Measurements from ENCODE around the gene TCF15.

TCF15 gene

GRCh38 chr20:647479-648019 lies 37.4 kb upstream of the TCF15 start:
- Histone ChIP-seq H4K20me1 (ENCODE audit: insufficient read depth, low read length) (peaks cover 13% of the 10 kb centered on the region; the same call in 1 of the 2 replicates), H3K4me2 (ENCODE audit: low read length) (no peak overlapping the region), H3K9ac (ENCODE audit: low read length) (no peak overlapping the region), H3K9me3 (ENCODE audit: insufficient read depth, low read length) (no peaks in the 10 kb centered on the region), H3K27ac (ENCODE audit: low read length) (no peak overlapping the region), H3K27me3 (ENCODE audit: low read depth, low read length) (no peaks in the 10 kb centered on the region), H3K79me2 (ENCODE audit: low read length) (peaks cover 37% of the 10 kb centered on the region), H3K36me3 (replicated peaks; ENCODE audit: low read depth, low read length) (peaks cover 44% of the 10 kb centered on the region), H2AFZ (ENCODE audit: low read depth, low read length) (no peak overlapping the region), H3K4me3 (ENCODE audit: low read length) (no peak overlapping the region), H3K4me1 (ENCODE audit: low read length) (peaks cover 12% of the 10 kb centered on the region; the same call in 1 of the 2 replicates)
- no peak for TF ChIP-seq CTCF (IDR thresholded peaks at IDR 0.05; ENCODE audit: low read depth, low read length)
- TF ChIP-seq EZH2phosphoT487 (IDR thresholded peaks at IDR 0.05; ENCODE audit: low read depth): no peak

GRCh38 chr20:646868-647233 lies 36.7 kb upstream of the TCF15 start:
- no peak overlapping the region for H3K4me3 ChIP-seq (ENCODE audit: low read length)
- H3K4me1 ChIP-seq (ENCODE audit: low read length): peaks cover 7% of the 10 kb centered on the region; the same call in 1 of the 2 replicates
- no peak overlapping the region for H2AFZ ChIP-seq (ENCODE audit: low read depth, low read length)
- H3K27me3 ChIP-seq (ENCODE audit: low read depth, low read length): no peaks in the 10 kb centered on the region
- no peak overlapping the region for H3K4me2 ChIP-seq (ENCODE audit: low read length)
- H3K27ac ChIP-seq (ENCODE audit: low read length): no peak overlapping the region
- TF ChIP-seq EZH2phosphoT487 (IDR thresholded peaks at IDR 0.05; ENCODE audit: low read depth) (no peak), CTCF (IDR thresholded peaks at IDR 0.05; ENCODE audit: low read depth, low read length) (no peak)
- peaks cover 30% of the 10 kb centered on the region for H3K79me2 ChIP-seq (ENCODE audit: low read length)
- no peaks in the 10 kb centered on the region for H3K9me3 ChIP-seq (ENCODE audit: insufficient read depth, low read length)
- peaks cover 44% of the 10 kb centered on the region for H3K36me3 ChIP-seq (replicated peaks; ENCODE audit: low read depth, low read length)
- no peak overlapping the region for H3K9ac ChIP-seq (ENCODE audit: low read length)
- peaks cover 13% of the 10 kb centered on the region; the same call in 1 of the 2 replicates for H4K20me1 ChIP-seq (ENCODE audit: insufficient read depth, low read length)

GRCh38 chr20:646107-646867 lies 36.2 kb upstream of the TCF15 start:
- Histone ChIP-seq H3K4me1 (ENCODE audit: low read length) (peaks cover 4% of the 10 kb centered on the region; the same call in 1 of the 2 replicates), H2AFZ (ENCODE audit: low read depth, low read length) (no peak overlapping the region), H3K36me3 (replicated peaks; ENCODE audit: low read depth, low read length) (peaks cover 44% of the 10 kb centered on the region), H3K4me3 (ENCODE audit: low read length) (no peak overlapping the region), H3K9me3 (ENCODE audit: insufficient read depth, low read length) (no peaks in the 10 kb centered on the region), H4K20me1 (ENCODE audit: insufficient read depth, low read length) (peaks cover 13% of the 10 kb centered on the region; the same call in 1 of the 2 replicates), H3K27ac (ENCODE audit: low read length) (no peak overlapping the region), H3K9ac (ENCODE audit: low read length) (no peak overlapping the region), H3K27me3 (ENCODE audit: low read depth, low read length) (no peaks in the 10 kb centered on the region), H3K79me2 (ENCODE audit: low read length) (peaks cover 24% of the 10 kb centered on the region), H3K4me2 (ENCODE audit: low read length) (no peak overlapping the region)
- no peak for TF ChIP-seq EZH2phosphoT487 (IDR thresholded peaks at IDR 0.05; ENCODE audit: low read depth)
- no peak for TF ChIP-seq CTCF (IDR thresholded peaks at IDR 0.05; ENCODE audit: low read depth, low read length)

GRCh38 chr20:645318-646106 lies 35.4 kb upstream of the TCF15 start:
- no peak overlapping the region for H3K9ac ChIP-seq (ENCODE audit: low read length)
- TF ChIP-seq EZH2phosphoT487 (IDR thresholded peaks at IDR 0.05; ENCODE audit: low read depth) (no peak), CTCF (IDR thresholded peaks at IDR 0.05; ENCODE audit: low read depth, low read length) (peak; percentile 96)
- peaks cover 13% of the 10 kb centered on the region; the same call in 1 of the 2 replicates for H4K20me1 ChIP-seq (ENCODE audit: insufficient read depth, low read length)
- no peaks in the 10 kb centered on the region for H3K9me3 ChIP-seq (ENCODE audit: insufficient read depth, low read length)
- peak overlapping the region; percentile 25 for H3K4me2 ChIP-seq (ENCODE audit: low read length)
- H3K4me1 ChIP-seq (ENCODE audit: low read length): peaks cover 4% of the 10 kb centered on the region; the same call in 1 of the 2 replicates
- H3K27me3 ChIP-seq (ENCODE audit: low read depth, low read length): no peaks in the 10 kb centered on the region
- no peak overlapping the region for H3K27ac ChIP-seq (ENCODE audit: low read length)
- H3K79me2 ChIP-seq (ENCODE audit: low read length): peaks cover 16% of the 10 kb centered on the region
- H3K4me3 ChIP-seq (ENCODE audit: low read length): no peak overlapping the region
- no peak overlapping the region for H2AFZ ChIP-seq (ENCODE audit: low read depth, low read length)
- H3K36me3 ChIP-seq (replicated peaks; ENCODE audit: low read depth, low read length): peaks cover 37% of the 10 kb centered on the region

Data from OCI-LY3 (cell line).